Ishikawa (cell line): ENCODE results near the gene MT1B.

Experiments
- CEBPB ChIP-seq: IDR thresholded peaks from 2 replicates; pipeline ENCODE4 v1.6.1; 2012
- CREB1 ChIP-seq: IDR thresholded peaks from 2 replicates; pipeline ENCODE4 v1.6.1; 2012; ENCODE audit warnings: low read depth
- EGR1 ChIP-seq: IDR thresholded peaks from 2 replicates; pipeline ENCODE4 v1.6.1; 2012
- EP300 ChIP-seq: IDR thresholded peaks from 2 replicates; pipeline ENCODE4 v1.6.1; 2012; ENCODE audit warnings: borderline replicate concordance
- FOXM1 ChIP-seq: IDR thresholded peaks from 2 replicates; pipeline ENCODE4 v1.6.1; 2012; ENCODE audit warnings: low read depth, borderline replicate concordance
- NFIC ChIP-seq: IDR thresholded peaks from 2 replicates; pipeline ENCODE4 v1.6.1; 2012
- RAD21 ChIP-seq: IDR thresholded peaks from 2 replicates; pipeline ENCODE4 v1.6.1; 2012; ENCODE audit warnings: low read depth
- TAF1 ChIP-seq: IDR thresholded peaks from 2 replicates; pipeline ENCODE4 v1.6.1; 2012; ENCODE audit warnings: low read depth, mild to moderate bottlenecking
- TCF12 ChIP-seq: IDR thresholded peaks from 2 replicates; pipeline ENCODE4 v1.6.1; 2012; ENCODE audit warnings: low read depth
- TEAD4 ChIP-seq: IDR thresholded peaks from 2 replicates; pipeline ENCODE4 v1.6.1; 2012
- YY1 ChIP-seq: IDR thresholded peaks from 2 replicates; pipeline ENCODE4 v1.6.1; 2012; ENCODE audit warnings: low read depth
- TF ChIP-seq, protein P1 (sequence below): IDR thresholded peaks from 2 replicates; pipeline ENCODE4 v1.6.1; 2012

DNA sequence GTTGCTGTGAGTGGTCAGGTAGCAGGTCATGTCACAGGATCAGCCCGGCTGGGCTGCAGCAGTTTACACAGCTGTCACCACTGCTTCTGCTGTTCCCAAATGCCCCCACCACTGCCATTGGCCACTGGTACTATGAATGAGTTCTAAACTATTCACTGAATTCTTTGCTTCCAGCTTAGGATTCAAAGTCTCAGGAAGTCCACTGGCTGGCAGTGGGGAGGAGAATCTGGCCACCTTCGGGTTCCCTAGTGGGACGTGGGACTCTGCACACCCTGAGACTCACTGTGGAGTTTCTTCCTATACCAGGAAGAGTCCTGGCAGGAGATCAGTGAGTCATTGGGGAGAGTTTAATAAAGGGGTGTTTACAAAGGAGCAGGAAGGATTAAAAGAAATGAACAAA is 37.5 kb downstream of the MT1B start:
- TF ChIP-seq EP300, result no peak; the same call in 1 of the 2 replicates
- TF ChIP-seq CREB1, result no peak
- TF ChIP-seq RAD21, result no peak
- TF ChIP-seq NFIC, result no peak
- TF ChIP-seq, protein P1, sequence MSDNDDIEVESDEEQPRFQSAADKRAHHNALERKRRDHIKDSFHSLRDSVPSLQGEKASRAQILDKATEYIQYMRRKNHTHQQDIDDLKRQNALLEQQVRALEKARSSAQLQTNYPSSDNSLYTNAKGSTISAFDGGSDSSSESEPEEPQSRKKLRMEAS, result no peak
- TF ChIP-seq FOXM1, result no peak
- no peak for TF ChIP-seq CEBPB
- TF ChIP-seq TEAD4, result no peak
- no peak for TF ChIP-seq TAF1
- no peak for TF ChIP-seq YY1
- no peak for TF ChIP-seq TCF12
- no peak for TF ChIP-seq EGR1
